ENCODE data around the gene HEATR5A. TPM values are rescaled to one million over a fixed set of nuclear protein-coding genes. Genes with fewer than 3 reads are reported as not detected.
"Not testable (repeated sequence)": the region's sequence is repeated elsewhere in the genome, so short reads cannot be mapped to it uniquely, and the experiment has no call there.

The HEATR5A gene
- total RNA-seq, 1 experiment from 2014 or later, result 19.0 TPM

GRCh38 chr14:31363331-31364073 lies 56.8 kb downstream of the HEATR5A start:
- intact Hi-C loops (cut with micrococcal nuclease; ENCODE audit: unreplicated experiment), result loop anchor here (10.0 kb wide), 1 partner anchor 891 kb away; no protein-coding TSS in a partner anchor
- no peak for TF ChIP-seq CTCF (conservative IDR thresholded peaks at IDR 0.05; ENCODE audit: low read depth, low read length)
- TF ChIP-seq EZH2 (IDR thresholded peaks at IDR 0.05; ENCODE audit: borderline replicate concordance, low read depth, low read length, poor library complexity, severe bottlenecking), result no peak
- BruUV-seq (replicated peaks), result no TSS peak
- DNase-seq (ENCODE audit: low spot score), result no peak
- CTCF ChIA-PET, result no interaction called here
- Histone ChIP-seq H3K27ac (ENCODE audit: low read depth, low read length, poor library complexity, severe bottlenecking) (no peak overlapping the region), H3K4me1 (ENCODE audit: insufficient read depth, low read length, poor library complexity, severe bottlenecking) (no peaks in the 10 kb centered on the region), H3K4me3 (ENCODE audit: low read depth, low read length, poor library complexity, severe bottlenecking) (no peak overlapping the region), H3K9me3 (ENCODE audit: low read depth, low read length, poor library complexity, severe bottlenecking) (no peaks in the 10 kb centered on the region), H3K27me3 (replicated peaks; ENCODE audit: insufficient read depth, low read depth, low read length, poor library complexity) (no peaks in the 10 kb centered on the region), H3K36me3 (ENCODE audit: insufficient read depth, low read length, poor library complexity, severe bottlenecking) (no peaks in the 10 kb centered on the region)
- POLR2A ChIA-PET (ENCODE audit: low non-redundant PET), result no interaction called here

GRCh38 chr14:31362746-31363145 lies 57.6 kb downstream of the HEATR5A start:
- H3K36me3 ChIP-seq (ENCODE audit: insufficient read depth, low read length, poor library complexity, severe bottlenecking), result no peaks in the 10 kb centered on the region
- no TSS peak for BruUV-seq (replicated peaks)
- TF ChIP-seq EZH2 (IDR thresholded peaks at IDR 0.05; ENCODE audit: borderline replicate concordance, low read depth, low read length, poor library complexity, severe bottlenecking) (no peak), CTCF (conservative IDR thresholded peaks at IDR 0.05; ENCODE audit: low read depth, low read length) (no peak)
- H3K27me3 ChIP-seq (replicated peaks; ENCODE audit: insufficient read depth, low read depth, low read length, poor library complexity), result no peaks in the 10 kb centered on the region
- H3K27ac ChIP-seq (ENCODE audit: low read depth, low read length, poor library complexity, severe bottlenecking), result no peak overlapping the region
- intact Hi-C loops (cut with micrococcal nuclease; ENCODE audit: unreplicated experiment), result loop anchor here (10.0 kb wide), 1 partner anchor 892 kb away; no protein-coding TSS in a partner anchor
- ChIA-PET POLR2A (ENCODE audit: low non-redundant PET) (no interaction called here), CTCF (no interaction called here)
- H3K4me1 ChIP-seq (ENCODE audit: insufficient read depth, low read length, poor library complexity, severe bottlenecking), result no peaks in the 10 kb centered on the region
- no peaks in the 10 kb centered on the region for H3K9me3 ChIP-seq (ENCODE audit: low read depth, low read length, poor library complexity, severe bottlenecking)
- H3K4me3 ChIP-seq (ENCODE audit: low read depth, low read length, poor library complexity, severe bottlenecking), result no peak overlapping the region
- no peak for DNase-seq (ENCODE audit: low spot score)

- H3K9me3 ChIP-seq (ENCODE audit: low read depth, low read length, poor library complexity, severe bottlenecking); POLR2A ChIA-PET (ENCODE audit: low non-redundant PET); H3K4me3 ChIP-seq (ENCODE audit: low read depth, low read length, poor library complexity, severe bottlenecking); H3K27me3 ChIP-seq (replicated peaks; ENCODE audit: insufficient read depth, low read depth, low read length, poor library complexity); H3K36me3 ChIP-seq (ENCODE audit: insufficient read depth, low read length, poor library complexity, severe bottlenecking); H3K27ac ChIP-seq (ENCODE audit: low read depth, low read length, poor library complexity, severe bottlenecking); CTCF ChIA-PET; DNase-seq (ENCODE audit: low spot score); BruUV-seq (replicated peaks); H3K4me1 ChIP-seq (ENCODE audit: insufficient read depth, low read length, poor library complexity, severe bottlenecking): not testable (repeated sequence)
- intact Hi-C loops (cut with micrococcal nuclease; ENCODE audit: unreplicated experiment), result loop anchor here (10.0 kb wide), 1 partner anchor 893 kb away; no protein-coding TSS in a partner anchor
These were observed 58.6 kb downstream of the HEATR5A start for GRCh38 chr14:31361761-31362160.
